ENCODE data around the gene RCSD1.

RCSD1 gene

GRCh38 chr1:167642501-167642826, 12.4 kb downstream of the RCSD1 start:
- no peak for TF ChIP-seq EZH2phosphoT487 (IDR thresholded peaks at IDR 0.05; ENCODE audit: borderline replicate concordance, low read length)
- TF ChIP-seq CTCF (IDR thresholded peaks at IDR 0.05; ENCODE audit: low read depth, low read length, poor library complexity, severe bottlenecking) = no peak
- H3K9me3 ChIP-seq (ENCODE audit: control insufficient read depth, insufficient read depth, low read length) = no peaks in the 10 kb centered on the region

GRCh38 chr1:167643441-167643840, 13.4 kb downstream of the RCSD1 start:
- TF ChIP-seq CTCF (IDR thresholded peaks at IDR 0.05; ENCODE audit: low read depth, low read length, poor library complexity, severe bottlenecking) (no peak), EZH2phosphoT487 (IDR thresholded peaks at IDR 0.05; ENCODE audit: borderline replicate concordance, low read length) (no peak)
- Histone ChIP-seq H3F3A (ENCODE audit: control insufficient read depth, insufficient read depth) (peaks cover 10% of the 10 kb centered on the region), H3K4me3 (ENCODE audit: low read length) (no peak overlapping the region), H3K27ac (ENCODE audit: low read depth, low read length) (no peak overlapping the region), H3K79me2 (ENCODE audit: control insufficient read depth, low read length) (peaks cover 98% of the 10 kb centered on the region), H3K9me2 (replicated peaks; ENCODE audit: control insufficient read depth, low read length) (no peaks in the 10 kb centered on the region), H3K9me3 (ENCODE audit: control insufficient read depth, insufficient read depth, low read length) (no peaks in the 10 kb centered on the region), H3K27me3 (ENCODE audit: control insufficient read depth, low read length) (no peaks in the 10 kb centered on the region), H3K4me1 (ENCODE audit: control insufficient read depth, low read length) (peaks cover 34% of the 10 kb centered on the region), H3K36me3 (ENCODE audit: control insufficient read depth, low read length) (peaks cover 76% of the 10 kb centered on the region), H3K4me2 (ENCODE audit: low read length) (no peak overlapping the region), H4K20me1 (ENCODE audit: control insufficient read depth, insufficient read depth, low read depth, low read length) (peaks cover 10% of the 10 kb centered on the region)

More at GRCh38 chr1:167642501-167642826, 12.4 kb downstream of the RCSD1 start:
- peaks cover 37% of the 10 kb centered on the region for H3K4me1 ChIP-seq (ENCODE audit: control insufficient read depth, low read length)
- H3K4me3 ChIP-seq (ENCODE audit: low read length) = no peak overlapping the region
- no peak overlapping the region for H3K27ac ChIP-seq (ENCODE audit: low read depth, low read length)
- H3K79me2 ChIP-seq (ENCODE audit: control insufficient read depth, low read length) = peaks cover 98% of the 10 kb centered on the region
- H3K4me2 ChIP-seq (ENCODE audit: low read length) = no peak overlapping the region
- H3K27me3 ChIP-seq (ENCODE audit: control insufficient read depth, low read length) = no peaks in the 10 kb centered on the region
- H3K9me2 ChIP-seq (replicated peaks; ENCODE audit: control insufficient read depth, low read length) = no peaks in the 10 kb centered on the region
- peaks cover 19% of the 10 kb centered on the region for H4K20me1 ChIP-seq (ENCODE audit: control insufficient read depth, insufficient read depth, low read depth, low read length)
- H3K36me3 ChIP-seq (ENCODE audit: control insufficient read depth, low read length) = peaks cover 81% of the 10 kb centered on the region
- H3F3A ChIP-seq (ENCODE audit: control insufficient read depth, insufficient read depth) = peaks cover 2% of the 10 kb centered on the region; the same call in 1 of the 2 replicates

GRCh38 chr1:167644551-167644950, 14.5 kb downstream of the RCSD1 start:
- Histone ChIP-seq H3K36me3 (ENCODE audit: control insufficient read depth, low read length) (peaks cover 78% of the 10 kb centered on the region), H4K20me1 (ENCODE audit: control insufficient read depth, insufficient read depth, low read depth, low read length) (peaks cover 15% of the 10 kb centered on the region), H3K4me1 (ENCODE audit: control insufficient read depth, low read length) (peaks cover 45% of the 10 kb centered on the region), H3F3A (ENCODE audit: control insufficient read depth, insufficient read depth) (peaks cover 10% of the 10 kb centered on the region), H3K9me2 (replicated peaks; ENCODE audit: control insufficient read depth, low read length) (no peaks in the 10 kb centered on the region), H3K9me3 (ENCODE audit: control insufficient read depth, insufficient read depth, low read length) (no peaks in the 10 kb centered on the region), H3K27me3 (ENCODE audit: control insufficient read depth, low read length) (no peaks in the 10 kb centered on the region), H3K4me2 (ENCODE audit: low read length) (no peak overlapping the region), H3K27ac (ENCODE audit: low read depth, low read length) (no peak overlapping the region), H3K4me3 (ENCODE audit: low read length) (no peak overlapping the region), H3K79me2 (ENCODE audit: control insufficient read depth, low read length) (peaks cover 99% of the 10 kb centered on the region)
- TF ChIP-seq EZH2phosphoT487 (IDR thresholded peaks at IDR 0.05; ENCODE audit: borderline replicate concordance, low read length) = no peak
- no peak for TF ChIP-seq CTCF (IDR thresholded peaks at IDR 0.05; ENCODE audit: low read depth, low read length, poor library complexity, severe bottlenecking)

Data from DOHH2 (cell line).